Measurements from ENCODE around the gene NXPH3. TPM values are rescaled to one million over a fixed set of nuclear protein-coding genes. Genes with fewer than 3 reads are reported as not detected.

The NXPH3 gene
- total and polyA plus RNA-seq, 9 of the 15 experiments (the other 6 are each of a cell fraction or from before 2014, with no cell fraction given): 0.04 to 0.27 (median 0.07) TPM; not detected in 2

DNA sequence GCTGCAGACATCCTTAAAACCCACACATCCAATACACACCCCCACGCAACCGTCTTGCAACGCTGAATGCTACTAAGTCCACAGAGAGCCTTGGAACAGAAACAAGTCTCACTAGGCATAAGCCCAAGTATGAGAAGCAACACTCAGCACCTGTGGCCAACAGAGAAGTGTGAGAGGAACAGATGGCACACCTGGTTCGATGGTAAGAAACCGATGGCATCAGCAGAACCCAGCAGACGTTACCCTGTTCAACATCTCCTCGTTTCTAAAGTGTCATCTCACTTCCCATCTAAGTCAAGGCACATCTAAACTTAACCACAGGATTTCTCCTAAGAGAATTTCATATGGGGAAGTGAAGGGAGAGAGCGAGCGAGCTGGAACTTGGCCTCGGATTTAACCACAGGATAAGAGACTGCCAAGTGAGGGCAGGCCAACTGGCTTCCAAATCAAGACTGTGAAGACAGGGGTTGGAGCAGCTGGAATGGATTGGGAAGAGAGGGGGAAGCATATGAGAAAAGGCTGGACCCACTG lies 41.0 kb downstream of the NXPH3 start (continued):
- no peak for TF ChIP-seq MGA (IDR thresholded peaks at IDR 0.05)
- no peak for TF ChIP-seq TSC22D4 (tag; IDR thresholded peaks at IDR 0.05)
- no peak for TF ChIP-seq BCL6 (CRISPR knock-in tag; IDR thresholded peaks at IDR 0.05)
- TF ChIP-seq MCM2 (IDR thresholded peaks at IDR 0.05; ENCODE audit: low read depth): no peak
- no peak for TF ChIP-seq ZBTB8A (IDR thresholded peaks at IDR 0.05; ENCODE audit: partially characterized antibody)
- no peak for TF ChIP-seq ZNF347 (CRISPR knock-in tag; IDR thresholded peaks at IDR 0.05; ENCODE audit: low read depth)
- no peak for TF ChIP-seq NELFE (IDR thresholded peaks at IDR 0.05; ENCODE audit: insufficient read depth, insufficient read length)

Data from K562 (cell line).